Anterior cingulate cortex (tissue), 58 donors: ENCODE measurements around the gene SUN1.
"Not testable (repeated sequence)": the region's sequence is repeated elsewhere in the genome, so short reads cannot be mapped to it uniquely, and the experiment has no call there.

Source experiments
- DNase-seq, 58 donors: peaks; one replicate each; lab custom pipeline; 2025; lab: John Stamatoyannopoulos, UW

The SUN1 gene

GRCh38 chr7:831596-832166 lies 595 bp upstream of the SUN1 start:
- DNase-seq = peak in 1 of 58 donors; percentile 45

- no peak for DNase-seq
Observed at GRCh38 chr7:832968-833424, 720 bp downstream of the SUN1 start.

GRCh38 chr7:833601-834258 lies 1.5 kb downstream of the SUN1 start:
- peak in 2 of 58 donors; percentile 8 to 22 for DNase-seq

GRCh38 chr7:834277-834676 lies 2.0 kb downstream of the SUN1 start:
- DNase-seq = no peak

- DNase-seq = no peak
Observed at GRCh38 chr7:835021-835420, 2.7 kb downstream of the SUN1 start.

- peak in 1 of 58 donors; percentile 13 for DNase-seq
Observed at GRCh38 chr7:835485-836401, 3.5 kb downstream of the SUN1 start.

GRCh38 chr7:836429-836828 lies 4.2 kb downstream of the SUN1 start:
- DNase-seq = peak in 1 of 58 donors; percentile 21

GRCh38 chr7:837001-837400 lies 4.7 kb downstream of the SUN1 start:
- DNase-seq = no peak

GRCh38 chr7:840001-840600 lies 7.8 kb downstream of the SUN1 start:
- DNase-seq = no peak

- DNase-seq = no peak
Observed at GRCh38 chr7:841943-842342, 9.7 kb downstream of the SUN1 start.

GRCh38 chr7:842431-843031 lies 10.3 kb downstream of the SUN1 start:
- DNase-seq = peak in 39 of 58 donors; percentile 16 to 79 (median 47)

GRCh38 chr7:843230-843629 lies 11.0 kb downstream of the SUN1 start:
- no peak for DNase-seq

GRCh38 chr7:844043-844442 lies 11.8 kb downstream of the SUN1 start:
- DNase-seq = no peak

GRCh38 chr7:844514-844913 lies 12.2 kb downstream of the SUN1 start:
- DNase-seq = no peak

GRCh38 chr7:845091-845490 lies 12.8 kb downstream of the SUN1 start:
- DNase-seq = no peak

- DNase-seq = no peak
Observed at GRCh38 chr7:845731-846130, 13.5 kb downstream of the SUN1 start.

GRCh38 chr7:846958-847650 lies 14.8 kb downstream of the SUN1 start:
- not testable (repeated sequence) for DNase-seq

GRCh38 chr7:847728-848127 lies 15.5 kb downstream of the SUN1 start:
- DNase-seq = not testable (repeated sequence)

- DNase-seq = no peak
Observed at GRCh38 chr7:849145-849544, 16.9 kb downstream of the SUN1 start.

GRCh38 chr7:849781-850180 lies 17.5 kb downstream of the SUN1 start:
- DNase-seq = no peak
